Ectodermal cell (in vitro differentiated cells): Measurements from ENCODE around the gene NCAPH2.

Source experiments
- H3K27ac ChIP-seq: 2 replicates; pipeline ENCODE4 v1.7.0; 2013; ENCODE audit warnings: mild to moderate bottlenecking, low read depth, low read length; ENCODE audit not compliant: insufficient read depth, poor library complexity, severe bottlenecking
- H3K27me3 ChIP-seq: 2 replicates; pipeline ENCODE4 v1.7.0; 2013; ENCODE audit warnings: mild to moderate bottlenecking, low read length; ENCODE audit not compliant: insufficient read depth, control insufficient read depth, poor library complexity, severe bottlenecking
- H3K36me3 ChIP-seq: one replicate; pipeline ENCODE4 v1.7.0; 2013; ENCODE audit warnings: low read length; ENCODE audit not compliant: control insufficient read depth, insufficient read depth
- H3K4me1 ChIP-seq: one replicate; pipeline ENCODE4 v1.7.0; 2013; ENCODE audit warnings: low read length; ENCODE audit not compliant: control insufficient read depth, insufficient read depth
- H3K4me3 ChIP-seq: 2 replicates; pipeline ENCODE4 v1.7.0; 2013; ENCODE audit warnings: low read depth, low read length, control low read depth; ENCODE audit not compliant: insufficient read depth
- H3K9me3 ChIP-seq: 2 replicates; pipeline ENCODE4 v1.7.0; 2013; ENCODE audit warnings: mild to moderate bottlenecking, low read length, moderate library complexity; ENCODE audit not compliant: control insufficient read depth
- WGBS, 2 experiments: methylation state at CpG; one replicate each; pipeline ENCODE4 v1.1.7; 2013; ENCODE audit warnings: missing lambda C conversion rate in 2 of 2; 5-methylcytosine and 5-hydroxymethylcytosine counted together

Gene NCAPH2

GRCh38 chr22:50525104-50525857 is 17.3 kb downstream of the NCAPH2 start, which contains the start of gene SCO2:
Gene SCO2 (minus strand): TSS chr22:50525598. CDS start chr22:50524411, 1,187 bp downstream.
- 0 to 1% methylated on average over 84 of the region's 84 CpGs for WGBS, 2 experiments
- Histone ChIP-seq H3K4me3 (peak within 1 kb of the TSS; percentile 84), H3K27ac (peak within 1 kb of the TSS; percentile 92)

DNA sequence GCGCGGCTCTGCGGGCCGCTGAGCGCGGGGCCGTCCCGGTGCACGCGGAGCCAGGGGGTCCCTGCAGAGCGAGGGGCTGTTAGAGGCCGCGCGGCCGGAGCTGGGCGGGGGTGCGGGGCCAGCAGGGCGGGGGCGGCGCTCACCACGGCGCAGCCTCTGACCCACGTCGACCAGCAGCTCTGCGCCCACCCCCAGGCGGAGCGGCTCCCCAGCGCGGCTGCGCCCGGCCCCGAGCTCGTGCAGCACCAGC is 17.8 kb downstream of the NCAPH2 start:
- H3K9me3 ChIP-seq, result no peaks in the 10 kb centered on the region
- WGBS, 2 experiments, result 0 to 1% methylated on average over 33 of the region's 33 CpGs
- peaks cover 15% of the 10 kb centered on the region for H3K4me1 ChIP-seq
- peaks cover 18% of the 10 kb centered on the region for H3K36me3 ChIP-seq
- peak overlapping the region; percentile 92 for H3K27ac ChIP-seq
- peak overlapping the region; percentile 84 for H3K4me3 ChIP-seq
- H3K27me3 ChIP-seq, result peaks cover 43% of the 10 kb centered on the region

More at GRCh38 chr22:50525104-50525857, 17.3 kb downstream of the NCAPH2 start, which contains the start of gene SCO2:
- peaks cover 38% of the 10 kb centered on the region for H3K27me3 ChIP-seq
- H3K9me3 ChIP-seq, result no peaks in the 10 kb centered on the region
- peaks cover 18% of the 10 kb centered on the region for H3K36me3 ChIP-seq
- H3K4me1 ChIP-seq, result peaks cover 11% of the 10 kb centered on the region

GRCh38 chr22:50526108-50526833 is 18.2 kb downstream of the NCAPH2 start:
- Histone ChIP-seq H3K36me3 (peaks cover 18% of the 10 kb centered on the region), H3K27me3 (peaks cover 48% of the 10 kb centered on the region), H3K4me3 (peak overlapping the region; percentile 84), H3K4me1 (peaks cover 18% of the 10 kb centered on the region), H3K9me3 (no peaks in the 10 kb centered on the region), H3K27ac (peak overlapping the region; percentile 92)
- 1 to 2% methylated on average over 77 of the region's 77 CpGs for WGBS, 2 experiments

DNA sequence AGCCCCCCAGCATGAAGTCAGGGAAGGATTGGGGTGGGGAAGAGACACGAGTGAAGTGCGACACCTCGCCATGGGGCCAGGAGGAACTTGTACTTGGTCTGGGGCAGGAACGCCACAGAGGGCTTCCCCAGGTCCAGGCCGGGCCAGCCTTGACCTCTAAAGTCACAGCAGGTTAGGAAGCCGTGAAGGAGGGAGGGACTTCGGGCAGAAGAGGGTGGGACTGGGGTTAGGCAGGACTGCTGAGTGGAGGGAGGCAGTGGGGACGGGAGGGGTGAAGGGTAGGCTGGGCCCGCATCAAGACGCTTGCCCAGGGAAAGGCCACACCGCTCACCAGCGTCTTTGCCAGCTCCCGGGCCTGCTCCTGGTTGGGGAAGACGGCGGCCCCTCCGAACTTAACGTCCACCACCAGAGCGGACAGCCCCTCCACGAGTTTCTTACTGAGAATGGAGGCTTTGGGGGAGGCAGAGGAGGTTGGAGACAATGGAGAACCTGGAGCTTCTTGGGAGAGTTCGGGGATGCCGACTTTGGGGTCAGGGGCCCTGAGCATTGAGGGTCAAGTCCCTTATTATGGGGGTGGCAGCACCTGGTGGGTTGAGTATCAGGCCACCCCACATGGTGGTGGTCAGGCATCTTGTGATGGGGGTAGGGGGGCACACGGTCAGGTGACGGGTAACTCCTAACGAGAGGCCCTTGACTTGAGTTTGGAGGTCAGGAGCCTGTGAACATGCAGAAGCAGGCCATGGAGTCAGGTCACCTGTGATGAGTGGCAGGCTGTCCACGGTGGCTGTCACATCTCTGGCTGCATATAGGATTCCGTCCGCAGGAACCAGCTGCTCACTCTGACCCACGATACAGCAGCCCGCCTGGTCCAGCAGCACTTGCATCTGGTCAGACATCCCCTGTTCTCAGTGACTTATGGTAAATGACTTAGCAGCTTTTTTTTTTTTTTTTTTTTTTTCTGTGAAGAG is 19.1 kb downstream of the NCAPH2 start:
- Histone ChIP-seq H3K27me3 (peaks cover 56% of the 10 kb centered on the region), H3K36me3 (peaks cover 14% of the 10 kb centered on the region), H3K4me1 (peaks cover 23% of the 10 kb centered on the region), H3K9me3 (no peaks in the 10 kb centered on the region), H3K4me3 (peak overlapping the region; percentile 84), H3K27ac (no peak overlapping the region)
- WGBS, 2 experiments, result 58% methylated on average over 29 of the region's 29 CpGs

GRCh38 chr22:50527921-50528681 is 20.1 kb downstream of the NCAPH2 start:
- H3K36me3 ChIP-seq, result peaks cover 5% of the 10 kb centered on the region
- no peak overlapping the region for H3K27ac ChIP-seq
- no peaks in the 10 kb centered on the region for H3K9me3 ChIP-seq
- WGBS, 2 experiments, result 92% methylated on average over 18 of the region's 18 CpGs
- H3K4me3 ChIP-seq, result no peak overlapping the region
- peaks cover 23% of the 10 kb centered on the region for H3K4me1 ChIP-seq
- peaks cover 66% of the 10 kb centered on the region for H3K27me3 ChIP-seq

DNA sequence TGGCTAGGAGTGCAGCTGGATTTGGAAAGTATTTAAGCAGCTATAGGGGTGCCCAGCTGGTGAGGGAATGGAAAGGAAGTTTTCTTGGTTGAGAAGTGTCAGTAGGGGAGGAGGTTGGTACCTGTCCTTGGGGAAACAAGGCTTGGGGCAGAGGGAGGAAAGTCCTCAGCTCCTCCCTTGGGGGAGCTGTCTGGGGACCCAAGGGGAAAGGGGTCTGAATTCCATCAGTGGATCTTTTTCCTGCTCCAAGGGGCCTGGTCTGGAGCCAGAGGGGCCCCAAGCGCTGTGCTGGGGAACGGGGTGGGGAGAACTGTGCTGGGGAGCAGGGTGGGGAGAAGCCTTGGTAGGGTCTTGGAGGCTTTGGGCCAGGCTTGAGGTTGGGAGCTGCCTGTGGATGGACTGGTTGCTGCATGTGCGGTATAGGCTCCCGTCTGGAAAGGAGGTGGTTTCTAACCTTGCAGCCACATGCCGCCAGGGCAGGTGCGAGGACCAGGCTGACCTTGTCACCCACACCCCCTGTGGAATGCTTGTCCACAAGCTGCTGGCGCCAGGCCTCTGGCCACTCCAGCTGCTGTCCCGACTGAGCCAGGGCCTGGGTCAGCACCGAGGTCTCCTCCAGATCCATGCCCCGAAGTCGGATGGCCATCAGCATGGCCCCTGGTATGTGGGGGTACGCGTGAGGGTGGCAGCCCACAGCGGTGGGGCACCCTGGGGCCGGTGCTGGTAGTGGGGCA is 20.8 kb downstream of the NCAPH2 start:
- no peak overlapping the region for H3K27ac ChIP-seq
- 79% methylated on average over 15 of the region's 15 CpGs for WGBS, 2 experiments
- H3K4me1 ChIP-seq, result peaks cover 23% of the 10 kb centered on the region
- H3K4me3 ChIP-seq, result no peak overlapping the region
- H3K9me3 ChIP-seq, result no peaks in the 10 kb centered on the region
- H3K36me3 ChIP-seq, result no peaks in the 10 kb centered on the region
- H3K27me3 ChIP-seq, result peaks cover 72% of the 10 kb centered on the region

DNA sequence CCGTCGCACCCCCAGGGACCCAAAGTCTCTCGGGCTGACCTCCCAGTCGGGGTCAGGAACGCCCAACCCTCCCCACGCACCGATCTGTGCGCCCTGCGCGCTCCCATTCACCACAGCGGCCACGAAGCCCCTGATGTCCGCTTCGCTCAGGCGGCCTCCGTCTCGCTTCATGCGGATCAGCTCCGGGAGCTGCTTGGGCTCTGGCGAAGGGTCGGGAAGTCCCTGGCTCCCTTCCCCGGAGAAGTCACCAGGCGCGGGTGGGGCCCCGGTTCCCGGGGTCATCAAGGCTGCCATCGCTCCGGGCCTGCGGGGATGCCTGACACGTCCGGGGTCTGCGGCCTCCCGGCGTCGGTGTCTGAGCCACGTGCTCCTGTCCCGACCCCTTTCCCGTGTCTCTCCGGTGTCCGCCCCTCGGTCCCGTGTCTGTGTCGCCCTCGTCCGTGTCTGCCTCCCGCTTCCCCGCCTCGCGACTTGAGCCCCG is 21.4 kb downstream of the NCAPH2 start:
- Histone ChIP-seq H3K4me3 (no peak overlapping the region), H3K27me3 (peaks cover 72% of the 10 kb centered on the region), H3K4me1 (peaks cover 19% of the 10 kb centered on the region), H3K36me3 (no peaks in the 10 kb centered on the region), H3K9me3 (no peaks in the 10 kb centered on the region), H3K27ac (no peak overlapping the region)
- 33 to 34% methylated on average over 50 of the region's 50 CpGs for WGBS, 2 experiments

GRCh38 chr22:50529897-50530579 is 22.0 kb downstream of the NCAPH2 start, which contains the start of gene TYMP:
Gene TYMP (minus strand): TSS chr22:50530012. CDS start chr22:50529709, 303 bp downstream.
- H3K36me3 ChIP-seq, result no peaks in the 10 kb centered on the region
- WGBS, 2 experiments, result 7% methylated on average over 92 of the region's 92 CpGs
- no peak within 1 kb of the TSS for H3K27ac ChIP-seq
- peaks cover 72% of the 10 kb centered on the region for H3K27me3 ChIP-seq
- no peaks in the 10 kb centered on the region for H3K9me3 ChIP-seq
- peaks cover 16% of the 10 kb centered on the region for H3K4me1 ChIP-seq
- peak within 1 kb of the TSS; percentile 27 for H3K4me3 ChIP-seq
